Adrenal gland (tissue), 12 donors: ENCODE results near the gene SASH1. TPM values are rescaled to one million over a fixed set of nuclear protein-coding genes. Genes with fewer than 3 reads are reported as not detected.

Experiments used
- DNase-seq, 7 donors: peaks; one replicate each; pipeline ENCODE4 v3.0.0-alpha.2; 2019 to 2020
- H3K27ac ChIP-seq, 5 donors: fragments of 200-600 bp; sonication (generic) in 4 of 5; 1 replicate in 3 of 5; 2 replicates in 2 of 5; pipeline versions ENCODE4 v1.5.1 to v1.8.0; 2016 to 2020; ENCODE audit warnings: mild to moderate bottlenecking in 1 of 5
- H3K27me3 ChIP-seq: fragments of 200-600 bp; 2 replicates; pipeline ENCODE4 v1.8.0; 2021
- H3K36me3 ChIP-seq, 2 donors: fragments of 200-600 bp; replicated peaks in 1 of 2; 1 replicate in 1 of 2; 2 replicates in 1 of 2; pipeline versions ENCODE4 v1.5.1 to v1.8.0; 2018 to 2022
- H3K4me1 ChIP-seq, 2 donors: fragments of 200-600 bp; replicated peaks in 1 of 2; 1 replicate in 1 of 2; 2 replicates in 1 of 2; pipeline versions ENCODE4 v1.5.1 to v1.8.0; 2018 to 2021
- H3K4me3 ChIP-seq, 4 donors: fragments of 200-600 bp; sonication (generic) in 3 of 4; one replicate each; pipeline ENCODE4 v1.5.1; 2016 to 2018
- H3K9me3 ChIP-seq, 3 donors: fragments of 200-600 bp; sonication (generic) in 1 of 3; replicated peaks in 1 of 3; 1 replicate in 2 of 3; 2 replicates in 1 of 3; pipeline versions ENCODE4 v1.5.1 to v1.8.0; 2016 to 2021
- CTCF ChIP-seq, 6 experiments: fragments of 450-650 bp in 4 of 6; fragments of 200-600 bp in 2 of 6; sonication (generic) in 1 of 6; IDR thresholded peaks; 1 replicate in 5 of 6; 2 replicates in 1 of 6; pipeline versions ENCODE4 v1.5.1 to v1.8.0; 2016 to 2021; ENCODE audit warnings: antibody characterized with exemption in 6 of 6, mild to moderate bottlenecking in 2 of 6, moderate library complexity in 1 of 6
- POLR2A ChIP-seq, 2 donors: fragments of 450-650 bp; IDR thresholded peaks; one replicate each; pipeline ENCODE4 v1.6.1; 2017; ENCODE audit warnings: antibody characterized with exemption in 2 of 2, mild to moderate bottlenecking in 2 of 2, moderate library complexity in 1 of 2
- WGBS, 4 donors: extraction: QIAGEN DNeasy Blood & Tissue Kit in 2 of 4; methylation state at CpG; one replicate each; pipeline versions ENCODE4 v1.1.5 to v1.1.7; 2013 to 2017; 5-methylcytosine and 5-hydroxymethylcytosine counted together
- intact Hi-C, 2 donors: fragments of 100-400 bp; cut with DNase I; formaldehyde crosslinking; loops; one replicate each; pipeline versions ENCODE4 v1.14.1 to v1.15.0; 2022 to 2023
- polyA plus RNA-seq, 3 donors: library from polyadenylated mRNA; stranded (reverse); fragments of 200-250 nt in 2 of 3; fragments of 350-450 nt in 1 of 3; fragmentation: Illumina TruSeq in 1 of 3; extraction: RNeasy Lipid Tissue Mini Kit (QIAGEN cat#74804) in 1 of 3; gene quantifications; one replicate each; pipeline ENCODE4 v1.2.3, GENCODE V29; 2013 to 2014
- total RNA-seq, 9 donors: library from RNA; depleted of rRNA in 4 of 9; stranded (reverse); fragments of >200 nt in 4 of 9; fragments of 120-200 nt in 1 of 9; fragmentation: NEBNext Ultra II Directional in 1 of 9; extraction: Animal tissue kit (Norgen Biotek cat#: 25700) in 1 of 9; gene quantifications; one replicate each; pipeline versions ENCODE4 v1.1.0 to v1.2.4, GENCODE V29; 2013 to 2023
- donor health status: healthy with polysubstance abuse.
- donor health status: Bipolar disorder and iron deficiency.
- donor health status: DM: yes; HTN: yes; CAD: no.
- donor health status: DM: no; HTN: no; CAD: no.
- donor health status: DM: no; HTN: no; CAD: no.
- donor health status: DM: yes; HTN: yes; CAD: no.

SASH1 gene
- total and polyA plus RNA-seq, 12 donors: 5.5 to 30.7 (median 16.7) TPM

GRCh38 chr6:148425443-148425842 lies 82.8 kb downstream of the SASH1 start:
- WGBS, 4 donors: 79 to 89% (median 84%) methylated on average over 2 of the region's 2 CpGs
- Histone ChIP-seq H3K27ac (no peak overlapping the region), H3K36me3 (no peaks in the 10 kb centered on the region), H3K9me3 (no peaks in the 10 kb centered on the region), H3K4me1 (no peaks in the 10 kb centered on the region), H3K27me3 (no peaks in the 10 kb centered on the region), H3K4me3 (no peak overlapping the region)
- TF ChIP-seq CTCF (IDR thresholded peaks at IDR 0.05): no peak
- no peak for TF ChIP-seq POLR2A (IDR thresholded peaks at IDR 0.05)
- intact Hi-C loops: no loop called here
- DNase-seq: no peak

DNA sequence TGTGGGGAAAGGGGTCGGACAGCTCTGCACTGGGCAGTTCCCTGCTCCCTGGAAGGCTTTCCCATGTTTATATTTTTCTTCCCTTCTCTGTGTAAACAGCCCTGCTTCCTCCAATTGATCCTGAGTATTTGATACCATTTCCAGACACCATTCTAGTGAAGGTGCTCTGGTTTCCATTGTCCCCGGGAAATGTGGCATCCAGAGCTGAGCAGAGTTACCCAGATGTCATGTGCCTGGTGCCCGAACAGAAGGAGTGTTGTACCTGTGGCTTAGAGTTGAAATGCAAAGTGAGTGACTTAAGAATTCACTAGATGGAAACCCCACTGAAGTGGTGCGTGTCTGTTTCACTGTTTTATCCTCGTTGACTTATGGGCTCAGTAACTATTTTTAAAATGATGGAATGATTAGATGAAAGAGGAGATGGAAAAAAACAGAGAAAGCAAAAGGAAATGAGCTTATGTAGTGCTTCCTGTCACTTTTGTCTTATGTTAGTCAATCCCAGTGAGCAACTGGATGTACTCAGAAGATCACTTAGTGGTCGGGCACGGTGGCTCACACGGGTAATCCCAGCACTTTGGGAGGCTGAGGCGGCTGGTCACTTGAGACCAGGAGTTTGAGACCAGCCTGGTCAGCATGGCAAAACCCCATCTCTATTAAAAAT lies 83.8 kb downstream of the SASH1 start:
- no peaks in the 10 kb centered on the region for H3K36me3 ChIP-seq
- WGBS, 4 donors: 58 to 64% (median 63%) methylated on average over 9 of the region's 9 CpGs
- no peak overlapping the region for H3K4me3 ChIP-seq
- no peak overlapping the region for H3K27ac ChIP-seq
- H3K4me1 ChIP-seq: no peaks in the 10 kb centered on the region
- DNase-seq: no peak
- H3K27me3 ChIP-seq: no peaks in the 10 kb centered on the region
- no peak for TF ChIP-seq POLR2A (IDR thresholded peaks at IDR 0.05)
- no peak for TF ChIP-seq CTCF (IDR thresholded peaks at IDR 0.05)
- H3K9me3 ChIP-seq: no peaks in the 10 kb centered on the region
- intact Hi-C loops: no loop called here

GRCh38 chr6:148427333-148427732 lies 84.7 kb downstream of the SASH1 start:
- Histone ChIP-seq H3K36me3 (no peaks in the 10 kb centered on the region), H3K9me3 (no peaks in the 10 kb centered on the region), H3K4me1 (no peaks in the 10 kb centered on the region), H3K27ac (no peak overlapping the region), H3K4me3 (no peak overlapping the region), H3K27me3 (no peaks in the 10 kb centered on the region)
- 65 to 83% (median 68%) methylated on average over 2 of the region's 2 CpGs for WGBS, 4 donors
- DNase-seq: no peak
- intact Hi-C loops: no loop called here
- TF ChIP-seq POLR2A (IDR thresholded peaks at IDR 0.05) (no peak), CTCF (IDR thresholded peaks at IDR 0.05) (no peak)

- WGBS, 4 donors: 83 to 96% (median 96%) methylated on average over 4 of the region's 4 CpGs
- no peak overlapping the region for H3K27ac ChIP-seq
- TF ChIP-seq CTCF (IDR thresholded peaks at IDR 0.05) (no peak), POLR2A (IDR thresholded peaks at IDR 0.05) (no peak)
- H3K4me3 ChIP-seq: no peak overlapping the region
- no peaks in the 10 kb centered on the region for H3K27me3 ChIP-seq
- intact Hi-C loops: no loop called here
- DNase-seq: no peak
- no peaks in the 10 kb centered on the region for H3K9me3 ChIP-seq
- no peaks in the 10 kb centered on the region for H3K4me1 ChIP-seq
- H3K36me3 ChIP-seq: no peaks in the 10 kb centered on the region
These were observed 86.8 kb downstream of the SASH1 start for GRCh38 chr6:148429423-148429822.
